B cell (primary cell): ENCODE results near the gene PPP2R2D.

ENCODE experiments used
- EZH2 ChIP-seq: IDR thresholded peaks from 2 replicates; pipeline ENCODE4 v1.6.1; 2012; ENCODE audit warnings: borderline replicate concordance, low read depth, mild to moderate bottlenecking, moderate library complexity, low read length; ENCODE audit not compliant: insufficient read depth, poor library complexity, severe bottlenecking
- TF ChIP-seq, protein P1 (sequence below): fragments of 200-600 bp; IDR thresholded peaks from one replicate; pipeline ENCODE4 v1.8.0; 2022; ENCODE audit warnings: antibody characterized with exemption, mild to moderate bottlenecking

- TF ChIP-seq, protein P1, sequence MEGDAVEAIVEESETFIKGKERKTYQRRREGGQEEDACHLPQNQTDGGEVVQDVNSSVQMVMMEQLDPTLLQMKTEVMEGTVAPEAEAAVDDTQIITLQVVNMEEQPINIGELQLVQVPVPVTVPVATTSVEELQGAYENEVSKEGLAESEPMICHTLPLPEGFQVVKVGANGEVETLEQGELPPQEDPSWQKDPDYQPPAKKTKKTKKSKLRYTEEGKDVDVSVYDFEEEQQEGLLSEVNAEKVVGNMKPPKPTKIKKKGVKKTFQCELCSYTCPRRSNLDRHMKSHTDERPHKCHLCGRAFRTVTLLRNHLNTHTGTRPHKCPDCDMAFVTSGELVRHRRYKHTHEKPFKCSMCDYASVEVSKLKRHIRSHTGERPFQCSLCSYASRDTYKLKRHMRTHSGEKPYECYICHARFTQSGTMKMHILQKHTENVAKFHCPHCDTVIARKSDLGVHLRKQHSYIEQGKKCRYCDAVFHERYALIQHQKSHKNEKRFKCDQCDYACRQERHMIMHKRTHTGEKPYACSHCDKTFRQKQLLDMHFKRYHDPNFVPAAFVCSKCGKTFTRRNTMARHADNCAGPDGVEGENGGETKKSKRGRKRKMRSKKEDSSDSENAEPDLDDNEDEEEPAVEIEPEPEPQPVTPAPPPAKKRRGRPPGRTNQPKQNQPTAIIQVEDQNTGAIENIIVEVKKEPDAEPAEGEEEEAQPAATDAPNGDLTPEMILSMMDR, result no peak
- no peak for TF ChIP-seq EZH2
Observed at GRCh38 chr10:131920693-131921092, 19.9 kb downstream of the PPP2R2D start.
